GM23338 (cell line): ENCODE measurements around the gene MSL3. TPM values are rescaled to one million over a fixed set of nuclear protein-coding genes. Genes with fewer than 3 reads are reported as not detected.

Experiments
- ATAC-seq: fragments of 200-7000 bp; cut with Tn5 transposase; 3 replicates; pipeline ENCODE4 v1.9.1; 2020
- DNase-seq: peaks from one replicate; pipeline ENCODE4 v3.0.0-alpha.2; 2015; ENCODE audit warnings: low spot score
- H2AFZ ChIP-seq: fragments of 200-600 bp; sonication (generic); 2 replicates; pipeline ENCODE4 v1.8.0; 2016; ENCODE audit warnings: antibody characterized with exemption, mild to moderate bottlenecking, moderate library complexity
- H3F3A ChIP-seq: fragments of 200-600 bp; sonication (generic); replicated peaks from 2 replicates; pipeline ENCODE4 v1.8.0; 2017; ENCODE audit warnings: antibody characterized with exemption, mixed run types, low read depth
- H3K27ac ChIP-seq: fragments of 200-600 bp; sonication (generic); 2 replicates; pipeline ENCODE4 v1.6.1; 2016; ENCODE audit warnings: low read depth
- H3K27me3 ChIP-seq: fragments of 200-600 bp; sonication (generic); 2 replicates; pipeline ENCODE4 v1.8.0; 2016; ENCODE audit warnings: mild to moderate bottlenecking, mixed run types, moderate library complexity; ENCODE audit not compliant: insufficient read depth
- H3K36me3 ChIP-seq: fragments of 200-600 bp; sonication (generic); 2 replicates; pipeline ENCODE4 v1.8.0; 2016; ENCODE audit warnings: mild to moderate bottlenecking; ENCODE audit not compliant: insufficient read depth
- H3K4me1 ChIP-seq: fragments of 200-600 bp; sonication (generic); 2 replicates; pipeline ENCODE4 v1.8.0; 2016; ENCODE audit warnings: mild to moderate bottlenecking, moderate library complexity; ENCODE audit not compliant: insufficient read depth
- H3K4me2 ChIP-seq: fragments of 200-600 bp; sonication (generic); 2 replicates; pipeline ENCODE4 v1.7.1; 2017; ENCODE audit warnings: mixed run types
- H3K4me3 ChIP-seq: fragments of 200-600 bp; sonication (generic); 2 replicates; pipeline ENCODE4 v1.6.1; 2016; ENCODE audit warnings: mixed run types
- H3K79me2 ChIP-seq: fragments of 200-600 bp; sonication (generic); replicated peaks from 2 replicates; pipeline ENCODE4 v1.8.0; 2017; ENCODE audit warnings: mild to moderate bottlenecking; ENCODE audit not compliant: insufficient read depth
- H3K9me2 ChIP-seq: fragments of 200-600 bp; sonication (generic); 2 replicates; pipeline ENCODE4 v1.8.0; 2017; ENCODE audit not compliant: insufficient read depth
- H4K20me1 ChIP-seq: fragments of 200-600 bp; sonication (generic); replicated peaks from 2 replicates; pipeline ENCODE4 v1.8.0; 2017; ENCODE audit warnings: mild to moderate bottlenecking; ENCODE audit not compliant: insufficient read depth
- H3K27ac Mint-ChIP-seq: 2 replicates; pipeline ENCODE4 v1.8.0; 2020; ENCODE audit warnings: inconsistent platforms, mild to moderate bottlenecking, moderate library complexity, mixed read lengths
- H3K27me3 Mint-ChIP-seq: 3 replicates; pipeline ENCODE4 v1.8.0; 2022; ENCODE audit warnings: low read depth, mild to moderate bottlenecking, moderate library complexity, mixed read lengths, inconsistent platforms; ENCODE audit not compliant: insufficient read depth, poor library complexity
- H3K36me3 Mint-ChIP-seq: 3 replicates; pipeline ENCODE4 v1.8.0; 2021; ENCODE audit warnings: low read depth, mild to moderate bottlenecking, inconsistent platforms, moderate library complexity, mixed read lengths
- H3K4me1 Mint-ChIP-seq: 3 replicates; pipeline ENCODE4 v1.8.0; 2020; ENCODE audit warnings: mild to moderate bottlenecking, inconsistent platforms, mixed read lengths
- H3K4me3 Mint-ChIP-seq: 3 replicates; pipeline ENCODE4 v1.8.0; 2021; ENCODE audit warnings: moderate library complexity, mild to moderate bottlenecking, inconsistent platforms, mixed read lengths
- H3K9me3 Mint-ChIP-seq: 3 replicates; pipeline ENCODE4 v1.8.0; 2020; ENCODE audit warnings: moderate library complexity, mild to moderate bottlenecking, inconsistent platforms, mixed read lengths
- CREB1 ChIP-seq: fragments of 250-450 bp; sonication (Bioruptor Pico); IDR thresholded peaks from 2 replicates; pipeline ENCODE4 v1.5.0; 2020; ENCODE audit warnings: low read depth, mild to moderate bottlenecking, moderate library complexity
- EZH2 ChIP-seq: fragments of 200-600 bp; sonication (generic); IDR thresholded peaks from one replicate; pipeline ENCODE4 v1.8.0; 2017; ENCODE audit warnings: antibody characterized with exemption, mild to moderate bottlenecking, low read depth; ENCODE audit not compliant: unreplicated experiment
- EZH2phosphoT487 ChIP-seq: fragments of 200-600 bp; sonication (generic); IDR thresholded peaks from one replicate; pipeline ENCODE4 v1.8.1; 2018; ENCODE audit warnings: antibody characterized with exemption; ENCODE audit not compliant: unreplicated experiment
- JUNB ChIP-seq: IDR thresholded peaks from one replicate; pipeline ENCODE4 v1.6.1; 2016; ENCODE audit warnings: antibody characterized with exemption; ENCODE audit not compliant: unreplicated experiment
- NANOG ChIP-seq: IDR thresholded peaks from 2 replicates; pipeline ENCODE4 v1.6.1; 2016; ENCODE audit warnings: antibody characterized with exemption, borderline replicate concordance
- ZNF331 ChIP-seq: fragments of 250-450 bp; sonication (Bioruptor Pico); IDR thresholded peaks from 2 replicates; pipeline ENCODE4 v1.5.0; 2020; ENCODE audit warnings: low read depth, mild to moderate bottlenecking, moderate library complexity
- polyA plus RNA-seq: library from polyadenylated mRNA; unstranded; fragments of >200 nt; fragmentation: Nextera tagmentation; extraction: Ambion mirVana; gene quantifications from 2 replicates; pipeline ENCODE4 v1.2.1, GENCODE V29; 2016
- total RNA-seq: library from RNA; depleted of rRNA; stranded (reverse); fragments of >200 nt; shearing (Covaris generic); gene quantifications from 2 replicates; pipeline ENCODE4 v1.2.3, GENCODE V29; 2014
- TF ChIP-seq, protein P1 (sequence below), 2 experiments: fragments of 200-600 bp in 1 of 2; sonication (generic) in 1 of 2; conservative IDR thresholded peaks; 2 replicates each; pipeline versions ENCODE4 v1.5.1 to v1.6.1; 2016 to 2017; ENCODE audit warnings: antibody characterized with exemption in 2 of 2, low read depth in 2 of 2, mild to moderate bottlenecking in 2 of 2, moderate library complexity in 1 of 2
- TF ChIP-seq, protein P2 (sequence below): fragments of 250-450 bp; sonication (Bioruptor Pico); IDR thresholded peaks from 2 replicates; pipeline ENCODE4 v1.5.0; 2020; ENCODE audit warnings: mild to moderate bottlenecking, moderate library complexity
- TF ChIP-seq, protein P3 (sequence below): IDR thresholded peaks from one replicate; pipeline ENCODE4 v1.6.1; 2018; ENCODE audit warnings: antibody characterized with exemption; ENCODE audit not compliant: unreplicated experiment
- TF ChIP-seq, protein P4 (sequence below): IDR thresholded peaks from 2 replicates; pipeline ENCODE4 v1.6.1; 2016; ENCODE audit warnings: antibody characterized with exemption

Gene MSL3
- total and polyA plus RNA-seq, 2 experiments from 2014 or later = 13.9 to 18.9 TPM

DNA sequence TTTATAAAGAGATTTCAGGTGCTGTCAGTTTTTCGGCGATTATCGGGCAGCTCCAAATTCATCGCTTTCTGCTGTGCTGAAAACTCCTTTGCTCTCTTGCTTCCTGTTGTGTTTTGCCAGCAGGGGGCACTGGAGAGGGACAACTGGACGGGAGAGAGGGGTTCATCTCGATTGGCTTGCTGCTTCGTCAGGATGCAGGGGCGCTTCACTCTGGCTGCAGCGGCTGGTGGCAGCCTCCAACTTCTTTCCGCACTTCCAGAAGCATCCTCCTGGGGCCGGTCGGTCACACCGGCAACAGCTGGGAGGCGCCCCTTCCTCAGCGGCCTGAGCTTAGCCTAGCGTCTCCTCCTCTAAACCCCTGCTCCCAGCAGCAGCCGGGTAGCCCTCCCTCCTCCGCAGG is 29.5 kb downstream of the MSL3 start:
- H3K4me1 Mint-ChIP-seq = no peaks in the 10 kb centered on the region
- no peaks in the 10 kb centered on the region for H3K36me3 Mint-ChIP-seq
- H2AFZ ChIP-seq = no peak overlapping the region
- H3K27me3 ChIP-seq = no peaks in the 10 kb centered on the region
- H4K20me1 ChIP-seq = no peaks in the 10 kb centered on the region
- no peak overlapping the region for H3K27ac ChIP-seq
- H3K36me3 ChIP-seq = no peaks in the 10 kb centered on the region
- H3K79me2 ChIP-seq = no peaks in the 10 kb centered on the region
- H3K27me3 Mint-ChIP-seq = no peaks in the 10 kb centered on the region
- H3K4me3 Mint-ChIP-seq = no peak overlapping the region
- H3K9me3 Mint-ChIP-seq = no peaks in the 10 kb centered on the region
- H3K4me2 ChIP-seq = no peak overlapping the region
- DNase-seq (peak; percentile 89), ATAC-seq (peak; percentile 100)
- no peak for TF ChIP-seq CREB1 (CRISPR knock-in tag)
- TF ChIP-seq, protein P1, sequence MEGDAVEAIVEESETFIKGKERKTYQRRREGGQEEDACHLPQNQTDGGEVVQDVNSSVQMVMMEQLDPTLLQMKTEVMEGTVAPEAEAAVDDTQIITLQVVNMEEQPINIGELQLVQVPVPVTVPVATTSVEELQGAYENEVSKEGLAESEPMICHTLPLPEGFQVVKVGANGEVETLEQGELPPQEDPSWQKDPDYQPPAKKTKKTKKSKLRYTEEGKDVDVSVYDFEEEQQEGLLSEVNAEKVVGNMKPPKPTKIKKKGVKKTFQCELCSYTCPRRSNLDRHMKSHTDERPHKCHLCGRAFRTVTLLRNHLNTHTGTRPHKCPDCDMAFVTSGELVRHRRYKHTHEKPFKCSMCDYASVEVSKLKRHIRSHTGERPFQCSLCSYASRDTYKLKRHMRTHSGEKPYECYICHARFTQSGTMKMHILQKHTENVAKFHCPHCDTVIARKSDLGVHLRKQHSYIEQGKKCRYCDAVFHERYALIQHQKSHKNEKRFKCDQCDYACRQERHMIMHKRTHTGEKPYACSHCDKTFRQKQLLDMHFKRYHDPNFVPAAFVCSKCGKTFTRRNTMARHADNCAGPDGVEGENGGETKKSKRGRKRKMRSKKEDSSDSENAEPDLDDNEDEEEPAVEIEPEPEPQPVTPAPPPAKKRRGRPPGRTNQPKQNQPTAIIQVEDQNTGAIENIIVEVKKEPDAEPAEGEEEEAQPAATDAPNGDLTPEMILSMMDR (conservative IDR thresholded peaks at IDR 0.05; ENCODE audit: low read depth in 2 of 2) = peak; percentile 62 to 68
- no peak overlapping the region for H3K27ac Mint-ChIP-seq
- no peaks in the 10 kb centered on the region for H3K4me1 ChIP-seq
- H3F3A ChIP-seq = no peaks in the 10 kb centered on the region
- H3K4me3 ChIP-seq = no peak overlapping the region
- no peaks in the 10 kb centered on the region for H3K9me2 ChIP-seq

DNA sequence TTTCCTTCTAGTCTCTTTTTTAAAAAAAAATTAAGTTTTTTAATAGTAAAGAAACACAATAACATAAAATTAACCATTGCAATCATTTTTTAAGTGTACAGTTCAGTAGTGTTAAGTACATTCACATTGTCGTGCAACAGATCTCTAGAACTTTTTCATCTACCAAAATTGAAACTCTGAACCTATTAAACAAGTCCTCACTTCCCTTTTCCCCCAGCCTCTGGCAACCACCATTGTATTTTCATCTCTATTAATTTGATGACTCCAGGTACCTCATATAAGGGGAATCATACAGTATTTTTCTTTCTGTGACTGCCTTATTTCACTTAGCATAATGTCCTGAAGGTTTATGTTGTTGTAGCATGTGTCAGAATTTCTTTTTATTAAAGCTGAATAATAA is 31.8 kb downstream of the MSL3 start:
- Mint-ChIP-seq H3K4me3 (no peak overlapping the region), H3K9me3 (no peaks in the 10 kb centered on the region), H3K27ac (no peak overlapping the region), H3K4me1 (peaks cover 11% of the 10 kb centered on the region; the same call in 2 of the 3 replicates), H3K36me3 (no peaks in the 10 kb centered on the region), H3K27me3 (no peaks in the 10 kb centered on the region)
- H4K20me1 ChIP-seq = no peaks in the 10 kb centered on the region
- H3K36me3 ChIP-seq = no peaks in the 10 kb centered on the region
- no peak overlapping the region for H3K4me3 ChIP-seq
- H3K4me2 ChIP-seq = no peak overlapping the region
- ATAC-seq = no peak
- no peaks in the 10 kb centered on the region for H3K9me2 ChIP-seq
- no peaks in the 10 kb centered on the region for H3K4me1 ChIP-seq
- no peak overlapping the region for H2AFZ ChIP-seq
- no peaks in the 10 kb centered on the region for H3K79me2 ChIP-seq
- no peak for DNase-seq
- H3K27me3 ChIP-seq = no peaks in the 10 kb centered on the region
- H3K27ac ChIP-seq = no peak overlapping the region
- no peaks in the 10 kb centered on the region for H3F3A ChIP-seq
- TF ChIP-seq NANOG = no peak
- no peak for TF ChIP-seq JUNB
- no peak for TF ChIP-seq EZH2
- no peak for TF ChIP-seq ZNF331
- TF ChIP-seq CREB1 (CRISPR knock-in tag) = no peak
- TF ChIP-seq, protein P2, sequence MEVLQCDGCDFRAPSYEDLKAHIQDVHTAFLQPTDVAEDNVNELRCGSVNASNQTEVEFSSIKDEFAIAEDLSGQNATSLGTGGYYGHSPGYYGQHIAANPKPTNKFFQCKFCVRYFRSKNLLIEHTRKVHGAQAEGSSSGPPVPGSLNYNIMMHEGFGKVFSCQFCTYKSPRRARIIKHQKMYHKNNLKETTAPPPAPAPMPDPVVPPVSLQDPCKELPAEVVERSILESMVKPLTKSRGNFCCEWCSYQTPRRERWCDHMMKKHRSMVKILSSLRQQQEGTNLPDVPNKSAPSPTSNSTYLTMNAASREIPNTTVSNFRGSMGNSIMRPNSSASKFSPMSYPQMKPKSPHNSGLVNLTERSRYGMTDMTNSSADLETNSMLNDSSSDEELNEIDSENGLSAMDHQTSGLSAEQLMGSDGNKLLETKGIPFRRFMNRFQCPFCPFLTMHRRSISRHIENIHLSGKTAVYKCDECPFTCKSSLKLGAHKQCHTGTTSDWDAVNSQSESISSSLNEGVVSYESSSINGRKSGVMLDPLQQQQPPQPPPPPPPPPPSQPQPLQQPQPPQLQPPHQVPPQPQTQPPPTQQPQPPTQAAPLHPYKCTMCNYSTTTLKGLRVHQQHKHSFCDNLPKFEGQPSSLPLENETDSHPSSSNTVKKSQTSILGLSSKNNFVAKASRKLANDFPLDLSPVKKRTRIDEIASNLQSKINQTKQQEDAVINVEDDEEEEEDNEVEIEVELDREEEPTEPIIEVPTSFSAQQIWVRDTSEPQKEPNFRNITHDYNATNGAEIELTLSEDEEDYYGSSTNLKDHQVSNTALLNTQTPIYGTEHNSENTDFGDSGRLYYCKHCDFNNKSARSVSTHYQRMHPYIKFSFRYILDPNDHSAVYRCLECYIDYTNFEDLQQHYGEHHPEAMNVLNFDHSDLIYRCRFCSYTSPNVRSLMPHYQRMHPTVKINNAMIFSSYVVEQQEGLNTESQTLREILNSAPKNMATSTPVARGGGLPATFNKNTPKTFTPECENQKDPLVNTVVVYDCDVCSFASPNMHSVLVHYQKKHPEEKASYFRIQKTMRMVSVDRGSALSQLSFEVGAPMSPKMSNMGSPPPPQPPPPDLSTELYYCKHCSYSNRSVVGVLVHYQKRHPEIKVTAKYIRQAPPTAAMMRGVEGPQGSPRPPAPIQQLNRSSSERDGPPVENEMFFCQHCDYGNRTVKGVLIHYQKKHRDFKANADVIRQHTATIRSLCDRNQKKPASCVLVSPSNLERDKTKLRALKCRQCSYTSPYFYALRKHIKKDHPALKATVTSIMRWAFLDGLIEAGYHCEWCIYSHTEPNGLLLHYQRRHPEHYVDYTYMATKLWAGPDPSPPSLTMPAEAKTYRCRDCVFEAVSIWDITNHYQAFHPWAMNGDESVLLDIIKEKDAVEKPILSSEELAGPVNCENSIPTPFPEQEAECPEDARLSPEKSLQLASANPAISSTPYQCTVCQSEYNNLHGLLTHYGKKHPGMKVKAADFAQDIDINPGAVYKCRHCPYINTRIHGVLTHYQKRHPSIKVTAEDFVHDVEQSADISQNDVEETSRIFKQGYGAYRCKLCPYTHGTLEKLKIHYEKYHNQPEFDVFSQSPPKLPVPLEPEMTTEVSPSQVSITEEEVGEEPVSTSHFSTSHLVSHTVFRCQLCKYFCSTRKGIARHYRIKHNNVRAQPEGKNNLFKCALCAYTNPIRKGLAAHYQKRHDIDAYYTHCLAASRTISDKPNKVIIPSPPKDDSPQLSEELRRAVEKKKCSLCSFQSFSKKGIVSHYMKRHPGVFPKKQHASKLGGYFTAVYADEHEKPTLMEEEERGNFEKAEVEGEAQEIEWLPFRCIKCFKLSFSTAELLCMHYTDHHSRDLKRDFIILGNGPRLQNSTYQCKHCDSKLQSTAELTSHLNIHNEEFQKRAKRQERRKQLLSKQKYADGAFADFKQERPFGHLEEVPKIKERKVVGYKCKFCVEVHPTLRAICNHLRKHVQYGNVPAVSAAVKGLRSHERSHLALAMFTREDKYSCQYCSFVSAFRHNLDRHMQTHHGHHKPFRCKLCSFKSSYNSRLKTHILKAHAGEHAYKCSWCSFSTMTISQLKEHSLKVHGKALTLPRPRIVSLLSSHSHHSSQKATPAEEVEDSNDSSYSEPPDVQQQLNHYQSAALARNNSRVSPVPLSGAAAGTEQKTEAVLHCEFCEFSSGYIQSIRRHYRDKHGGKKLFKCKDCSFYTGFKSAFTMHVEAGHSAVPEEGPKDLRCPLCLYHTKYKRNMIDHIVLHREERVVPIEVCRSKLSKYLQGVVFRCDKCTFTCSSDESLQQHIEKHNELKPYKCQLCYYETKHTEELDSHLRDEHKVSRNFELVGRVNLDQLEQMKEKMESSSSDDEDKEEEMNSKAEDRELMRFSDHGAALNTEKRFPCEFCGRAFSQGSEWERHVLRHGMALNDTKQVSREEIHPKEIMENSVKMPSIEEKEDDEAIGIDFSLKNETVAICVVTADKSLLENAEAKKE = no peak
- TF ChIP-seq, protein P3, sequence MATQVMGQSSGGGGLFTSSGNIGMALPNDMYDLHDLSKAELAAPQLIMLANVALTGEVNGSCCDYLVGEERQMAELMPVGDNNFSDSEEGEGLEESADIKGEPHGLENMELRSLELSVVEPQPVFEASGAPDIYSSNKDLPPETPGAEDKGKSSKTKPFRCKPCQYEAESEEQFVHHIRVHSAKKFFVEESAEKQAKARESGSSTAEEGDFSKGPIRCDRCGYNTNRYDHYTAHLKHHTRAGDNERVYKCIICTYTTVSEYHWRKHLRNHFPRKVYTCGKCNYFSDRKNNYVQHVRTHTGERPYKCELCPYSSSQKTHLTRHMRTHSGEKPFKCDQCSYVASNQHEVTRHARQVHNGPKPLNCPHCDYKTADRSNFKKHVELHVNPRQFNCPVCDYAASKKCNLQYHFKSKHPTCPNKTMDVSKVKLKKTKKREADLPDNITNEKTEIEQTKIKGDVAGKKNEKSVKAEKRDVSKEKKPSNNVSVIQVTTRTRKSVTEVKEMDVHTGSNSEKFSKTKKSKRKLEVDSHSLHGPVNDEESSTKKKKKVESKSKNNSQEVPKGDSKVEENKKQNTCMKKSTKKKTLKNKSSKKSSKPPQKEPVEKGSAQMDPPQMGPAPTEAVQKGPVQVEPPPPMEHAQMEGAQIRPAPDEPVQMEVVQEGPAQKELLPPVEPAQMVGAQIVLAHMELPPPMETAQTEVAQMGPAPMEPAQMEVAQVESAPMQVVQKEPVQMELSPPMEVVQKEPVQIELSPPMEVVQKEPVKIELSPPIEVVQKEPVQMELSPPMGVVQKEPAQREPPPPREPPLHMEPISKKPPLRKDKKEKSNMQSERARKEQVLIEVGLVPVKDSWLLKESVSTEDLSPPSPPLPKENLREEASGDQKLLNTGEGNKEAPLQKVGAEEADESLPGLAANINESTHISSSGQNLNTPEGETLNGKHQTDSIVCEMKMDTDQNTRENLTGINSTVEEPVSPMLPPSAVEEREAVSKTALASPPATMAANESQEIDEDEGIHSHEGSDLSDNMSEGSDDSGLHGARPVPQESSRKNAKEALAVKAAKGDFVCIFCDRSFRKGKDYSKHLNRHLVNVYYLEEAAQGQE = no peak
- TF ChIP-seq EZH2phosphoT487 = no peak
- TF ChIP-seq, protein P4, sequence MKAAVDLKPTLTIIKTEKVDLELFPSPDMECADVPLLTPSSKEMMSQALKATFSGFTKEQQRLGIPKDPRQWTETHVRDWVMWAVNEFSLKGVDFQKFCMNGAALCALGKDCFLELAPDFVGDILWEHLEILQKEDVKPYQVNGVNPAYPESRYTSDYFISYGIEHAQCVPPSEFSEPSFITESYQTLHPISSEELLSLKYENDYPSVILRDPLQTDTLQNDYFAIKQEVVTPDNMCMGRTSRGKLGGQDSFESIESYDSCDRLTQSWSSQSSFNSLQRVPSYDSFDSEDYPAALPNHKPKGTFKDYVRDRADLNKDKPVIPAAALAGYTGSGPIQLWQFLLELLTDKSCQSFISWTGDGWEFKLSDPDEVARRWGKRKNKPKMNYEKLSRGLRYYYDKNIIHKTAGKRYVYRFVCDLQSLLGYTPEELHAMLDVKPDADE = no peak
